ENCODE measurements around the gene HOXC12. TPM values are rescaled to one million over a fixed set of nuclear protein-coding genes. Genes with fewer than 3 reads are reported as not detected.

Gene HOXC12
- total RNA-seq, 1 donor from 2014 or later = 0.62 TPM

GRCh38 chr12:53955776-53956250 is 1.1 kb downstream of the HOXC12 start:
- no peak for DNase-seq (ENCODE audit: low read depth)

- DNase-seq (ENCODE audit: low read depth) = no peak
Measured at GRCh38 chr12:53956251-53956887, 1.7 kb downstream of the HOXC12 start.

- no peak for DNase-seq (ENCODE audit: low read depth)
Measured at GRCh38 chr12:53956914-53957536, 2.3 kb downstream of the HOXC12 start.

- no peak for DNase-seq (ENCODE audit: low read depth)
Measured at GRCh38 chr12:53958128-53958527, 3.4 kb downstream of the HOXC12 start.

- no peak for DNase-seq (ENCODE audit: low read depth)
Measured at GRCh38 chr12:53959314-53959713, 4.6 kb downstream of the HOXC12 start.

- DNase-seq (ENCODE audit: low read depth) = no peak
Measured at GRCh38 chr12:53960187-53961024, 5.7 kb downstream of the HOXC12 start.

- DNase-seq (ENCODE audit: low read depth) = peak; percentile 53
Measured at GRCh38 chr12:53961025-53961761, 6.5 kb downstream of the HOXC12 start.

- DNase-seq (ENCODE audit: low read depth) = no peak
Measured at GRCh38 chr12:53963005-53963404, 8.3 kb downstream of the HOXC12 start.

GRCh38 chr12:53963434-53964314 is 9.0 kb downstream of the HOXC12 start:
- no peak for DNase-seq (ENCODE audit: low read depth)

- DNase-seq (ENCODE audit: low read depth) = no peak
Measured at GRCh38 chr12:53964315-53964713, 9.6 kb downstream of the HOXC12 start.

GRCh38 chr12:53965281-53966084 is 10.8 kb downstream of the HOXC12 start:
- no peak for DNase-seq (ENCODE audit: low read depth)

GRCh38 chr12:53966085-53966384 is 11.3 kb downstream of the HOXC12 start:
- no peak for DNase-seq (ENCODE audit: low read depth)

GRCh38 chr12:53966385-53967133 is 11.9 kb downstream of the HOXC12 start:
- DNase-seq (ENCODE audit: low read depth) = no peak

GRCh38 chr12:53967421-53967925 is 12.8 kb downstream of the HOXC12 start:
- DNase-seq (ENCODE audit: low read depth) = no peak

- no peak for DNase-seq (ENCODE audit: low read depth)
Measured at GRCh38 chr12:53968214-53969127, 13.8 kb downstream of the HOXC12 start.

GRCh38 chr12:53969588-53970259 is 15.0 kb downstream of the HOXC12 start:
- DNase-seq (ENCODE audit: low read depth) = no peak

GRCh38 chr12:53970451-53970850 is 15.7 kb downstream of the HOXC12 start:
- DNase-seq (ENCODE audit: low read depth) = no peak
